Activated CD4-positive, alpha-beta T cell treated with anti-CD3 and anti-CD28 coated beads, Interleukin-2, amount 10 ng/mL, durations not matched to agents 24 days and 14 days (primary cell): ENCODE measurements around the gene SBNO1. TPM values are rescaled to one million over a fixed set of nuclear protein-coding genes. Genes with fewer than 3 reads are reported as not detected.
"Not testable (repeated sequence)": the region's sequence is repeated elsewhere in the genome, so short reads cannot be mapped to it uniquely, and the experiment has no call there.

Source experiments
- DNase-seq: peaks from one replicate; pipeline ENCODE4 v3.0.0; 2022
- H3K27ac Mint-ChIP-seq: one replicate; pipeline ENCODE4 v1.8.0; 2022; ENCODE audit warnings: mild to moderate bottlenecking, mixed read lengths
- H3K27me3 Mint-ChIP-seq: one replicate; pipeline ENCODE4 v1.8.0; 2022; ENCODE audit warnings: mixed read lengths
- H3K36me3 Mint-ChIP-seq: one replicate; pipeline ENCODE4 v1.8.0; 2022; ENCODE audit warnings: low read depth, mild to moderate bottlenecking, mixed read lengths
- H3K4me1 Mint-ChIP-seq: one replicate; pipeline ENCODE4 v1.8.0; 2021; ENCODE audit warnings: mixed read lengths
- H3K4me3 Mint-ChIP-seq: one replicate; pipeline ENCODE4 v1.8.0; 2022; ENCODE audit warnings: mild to moderate bottlenecking, moderate library complexity, mixed read lengths
- H3K9me3 Mint-ChIP-seq: one replicate; pipeline ENCODE4 v1.8.0; 2021; ENCODE audit warnings: mixed read lengths
- intact Hi-C: fragments of 100-400 bp; cut with micrococcal nuclease; formaldehyde crosslinking; loops from one replicate; pipeline ENCODE4 v1.15.1; 2023
- total RNA-seq: library from RNA; stranded (reverse); gene quantifications from 2 replicates; pipeline ENCODE4 v1.2.3, GENCODE V29; 2022

SBNO1 gene
- total RNA-seq, 1 donor from 2014 or later: 54.2 TPM

GRCh38 chr12:123384318-123384993 lies 19.8 kb upstream of the SBNO1 start:
- intact Hi-C loops: loop anchor here (1.0 kb wide), 1 partner anchor 19 kb away; no protein-coding TSS in a partner anchor
- peak overlapping the region; percentile 70 for H3K27ac Mint-ChIP-seq

GRCh38 chr12:123382684-123383083 lies 18.0 kb upstream of the SBNO1 start:
- DNase-seq: no peak
- Mint-ChIP-seq H3K27me3 (no peaks in the 10 kb centered on the region), H3K27ac (peak overlapping the region; percentile 15), H3K4me1 (peaks cover 9% of the 10 kb centered on the region), H3K9me3 (no peaks in the 10 kb centered on the region), H3K36me3 (no peaks in the 10 kb centered on the region), H3K4me3 (peak overlapping the region; percentile 49)
- intact Hi-C loops: loop anchor here (1.0 kb wide), 1 partner anchor 54 kb away; the partner anchor contains the start of gene RILPL2

More at GRCh38 chr12:123384318-123384993, 19.8 kb upstream of the SBNO1 start:
- H3K36me3 Mint-ChIP-seq: no peaks in the 10 kb centered on the region
- DNase-seq: peak; percentile 81
- H3K9me3 Mint-ChIP-seq: no peaks in the 10 kb centered on the region
- peaks cover 16% of the 10 kb centered on the region for H3K4me1 Mint-ChIP-seq
- H3K27me3 Mint-ChIP-seq: no peaks in the 10 kb centered on the region
- H3K4me3 Mint-ChIP-seq: peak overlapping the region; percentile 96

- Mint-ChIP-seq H3K4me1 (no peaks in the 10 kb centered on the region), H3K27ac (no peak overlapping the region), H3K4me3 (no peak overlapping the region), H3K36me3 (no peaks in the 10 kb centered on the region), H3K9me3 (no peaks in the 10 kb centered on the region), H3K27me3 (no peaks in the 10 kb centered on the region)
- intact Hi-C loops: no loop called here
- DNase-seq: no peak
These were observed 14.7 kb upstream of the SBNO1 start for GRCh38 chr12:123379391-123379790.

GRCh38 chr12:123372415-123372814 lies 7.8 kb upstream of the SBNO1 start:
- H3K27me3 Mint-ChIP-seq, H3K27ac Mint-ChIP-seq, H3K36me3 Mint-ChIP-seq, H3K4me3 Mint-ChIP-seq, H3K9me3 Mint-ChIP-seq, intact Hi-C loops, DNase-seq, H3K4me1 Mint-ChIP-seq: not testable (repeated sequence)

- H3K9me3 Mint-ChIP-seq, H3K36me3 Mint-ChIP-seq, H3K27ac Mint-ChIP-seq, DNase-seq, H3K4me3 Mint-ChIP-seq, intact Hi-C loops, H3K27me3 Mint-ChIP-seq, H3K4me1 Mint-ChIP-seq: not testable (repeated sequence)
These were observed 7.2 kb upstream of the SBNO1 start for GRCh38 chr12:123371667-123372368.

GRCh38 chr12:123369229-123369628 lies 4.6 kb upstream of the SBNO1 start:
- Mint-ChIP-seq H3K4me3 (no peak overlapping the region), H3K4me1 (peaks cover 8% of the 10 kb centered on the region), H3K27me3 (no peaks in the 10 kb centered on the region), H3K36me3 (no peaks in the 10 kb centered on the region), H3K9me3 (no peaks in the 10 kb centered on the region), H3K27ac (no peak overlapping the region)
- DNase-seq: no peak
- intact Hi-C loops: loop anchor here (10.0 kb wide), 2 partner anchors 346 to 394 kb away; partner anchors contain the start of genes ATP6V0A2 and OGFOD2

- H3K36me3 Mint-ChIP-seq, H3K9me3 Mint-ChIP-seq: not testable (repeated sequence)
These were observed 3.8 kb upstream of the SBNO1 start for GRCh38 chr12:123368431-123368830.

GRCh38 chr12:123367511-123367910 lies 2.9 kb upstream of the SBNO1 start:
- no peaks in the 10 kb centered on the region for H3K27me3 Mint-ChIP-seq

More at GRCh38 chr12:123368431-123368830, 3.8 kb upstream of the SBNO1 start:
- not testable (repeated sequence) for H3K27ac Mint-ChIP-seq, H3K4me1 Mint-ChIP-seq, H3K27me3 Mint-ChIP-seq, DNase-seq, H3K4me3 Mint-ChIP-seq
- intact Hi-C loops: loop anchor here (10.0 kb wide), 2 partner anchors 346 to 394 kb away; partner anchors contain the start of genes ATP6V0A2 and OGFOD2

GRCh38 chr12:123365025-123365917 lies 624 bp upstream of the SBNO1 start:
- Mint-ChIP-seq H3K27ac (peak overlapping the region; percentile 99), H3K27me3 (no peaks in the 10 kb centered on the region), H3K4me3 (peak overlapping the region; percentile 90), H3K9me3 (no peaks in the 10 kb centered on the region), H3K36me3 (peaks cover 2% of the 10 kb centered on the region), H3K4me1 (peaks cover 14% of the 10 kb centered on the region)
- peak; percentile 99 for DNase-seq
- intact Hi-C loops: loop anchor here (1.0 to 10.0 kb wide), 11 partner anchors 19 to 838 kb away; partner anchors contain the start of genes ATP6V0A2, KMT5A, KNTC1 and MPHOSPH9

More at GRCh38 chr12:123367511-123367910, 2.9 kb upstream of the SBNO1 start:
- no peaks in the 10 kb centered on the region for H3K9me3 Mint-ChIP-seq
- peaks cover 14% of the 10 kb centered on the region for H3K4me1 Mint-ChIP-seq
- H3K4me3 Mint-ChIP-seq: no peak overlapping the region
- no peak for DNase-seq
- intact Hi-C loops: loop anchor here (10.0 kb wide), 2 partner anchors 347 to 393 kb away; partner anchors contain the start of genes ATP6V0A2 and OGFOD2
- H3K27ac Mint-ChIP-seq: peak overlapping the region; percentile 17
- peaks cover 2% of the 10 kb centered on the region for H3K36me3 Mint-ChIP-seq

- no peaks in the 10 kb centered on the region for H3K27me3 Mint-ChIP-seq
- H3K9me3 Mint-ChIP-seq: no peaks in the 10 kb centered on the region
- peaks cover 14% of the 10 kb centered on the region for H3K4me1 Mint-ChIP-seq
- H3K27ac Mint-ChIP-seq: peak overlapping the region; percentile 86
- H3K4me3 Mint-ChIP-seq: peak overlapping the region; percentile 87
- peaks cover 2% of the 10 kb centered on the region for H3K36me3 Mint-ChIP-seq
- intact Hi-C loops: loop anchor here (2.0 to 10.0 kb wide), 7 partner anchors 73 to 837 kb away; partner anchors contain the start of genes ATP6V0A2, KNTC1, MPHOSPH9 and MTRFR
- peak; percentile 81 for DNase-seq
These were observed 711 bp downstream of the SBNO1 start for GRCh38 chr12:123363740-123364531.

GRCh38 chr12:123363390-123363739 lies 1.3 kb downstream of the SBNO1 start:
- H3K4me1 Mint-ChIP-seq: peaks cover 14% of the 10 kb centered on the region
- H3K4me3 Mint-ChIP-seq: peak overlapping the region; percentile 87
- intact Hi-C loops: loop anchor here (10.0 kb wide), 2 partner anchors 351 to 389 kb away; partner anchors contain the start of genes ATP6V0A2 and OGFOD2
- H3K27me3 Mint-ChIP-seq: no peaks in the 10 kb centered on the region
- H3K36me3 Mint-ChIP-seq: peaks cover 2% of the 10 kb centered on the region
- peak overlapping the region; percentile 86 for H3K27ac Mint-ChIP-seq
- H3K9me3 Mint-ChIP-seq: no peaks in the 10 kb centered on the region
- no peak for DNase-seq

GRCh38 chr12:123358035-123358434 lies 6.6 kb downstream of the SBNO1 start:
- Mint-ChIP-seq H3K4me3 (no peak overlapping the region), H3K27me3 (no peaks in the 10 kb centered on the region), H3K27ac (peak overlapping the region; percentile 34), H3K36me3 (peaks cover 19% of the 10 kb centered on the region), H3K9me3 (no peaks in the 10 kb centered on the region), H3K4me1 (peaks cover 29% of the 10 kb centered on the region)
- intact Hi-C loops: no loop called here
- no peak for DNase-seq
